Activated T-cell treated with anti-CD3 and anti-CD28 coated beads for 48 hours (primary cell): ENCODE measurements around the gene PDE6G.
"Not testable (repeated sequence)": the region's sequence is repeated elsewhere in the genome, so short reads cannot be mapped to it uniquely, and the experiment has no call there.

Experiments
- DNase-seq: peaks from one replicate; pipeline ENCODE4 v3.0.0-alpha.2; 2020; ENCODE audit warnings: low read depth

Gene PDE6G

GRCh38 chr17:81635431-81635830, 20.9 kb downstream of the PDE6G start:
- DNase-seq, result no peak

GRCh38 chr17:81631482-81631881, 24.9 kb downstream of the PDE6G start:
- DNase-seq, result no peak

GRCh38 chr17:81630274-81630673, 26.1 kb downstream of the PDE6G start:
- no peak for DNase-seq

- no peak for DNase-seq
Measured at GRCh38 chr17:81621494-81622130, 34.7 kb downstream of the PDE6G start.

GRCh38 chr17:81618307-81618706, 38.0 kb downstream of the PDE6G start:
- DNase-seq, result not testable (repeated sequence)

GRCh38 chr17:81616877-81617276, 39.5 kb downstream of the PDE6G start:
- DNase-seq, result no peak

GRCh38 chr17:81615401-81615930, 40.9 kb downstream of the PDE6G start:
- DNase-seq, result no peak

GRCh38 chr17:81612172-81612970, 44.0 kb downstream of the PDE6G start:
- no peak for DNase-seq

- DNase-seq, result no peak
Measured at GRCh38 chr17:81609541-81610311, 46.6 kb downstream of the PDE6G start.

GRCh38 chr17:81608605-81609004, 47.7 kb downstream of the PDE6G start:
- DNase-seq, result no peak

- peak; percentile 22 for DNase-seq
Measured at GRCh38 chr17:81608082-81608481, 48.3 kb downstream of the PDE6G start.

- DNase-seq, result no peak
Measured at GRCh38 chr17:81607431-81607830, 48.9 kb downstream of the PDE6G start.

GRCh38 chr17:81603846-81604610, 52.3 kb downstream of the PDE6G start:
- no peak for DNase-seq

- DNase-seq, result no peak
Measured at GRCh38 chr17:81601525-81602120, 54.7 kb downstream of the PDE6G start.
